HFFc6 (cell line): ENCODE measurements around the gene ORM1. TPM values are rescaled to one million over a fixed set of nuclear protein-coding genes. Genes with fewer than 3 reads are reported as not detected.

Experiments
- DNase-seq: peaks from one replicate; pipeline ENCODE4 v3.0.0-alpha.2; 2018
- H3K27ac Mint-ChIP-seq: 2 replicates; pipeline ENCODE4 v1.8.0; 2020; ENCODE audit warnings: mild to moderate bottlenecking, mixed read lengths
- H3K27me3 Mint-ChIP-seq: 2 replicates; pipeline ENCODE4 v1.8.0; 2021; ENCODE audit warnings: mild to moderate bottlenecking, moderate library complexity, mixed read lengths; ENCODE audit not compliant: insufficient read depth
- H3K36me3 Mint-ChIP-seq: 2 replicates; pipeline ENCODE4 v1.8.0; 2021; ENCODE audit warnings: low read depth, mixed read lengths
- H3K4me1 Mint-ChIP-seq: 2 replicates; pipeline ENCODE4 v1.8.0; 2020; ENCODE audit warnings: low read depth, mixed read lengths
- H3K4me3 Mint-ChIP-seq: 2 replicates; pipeline ENCODE4 v1.8.0; 2020; ENCODE audit warnings: mild to moderate bottlenecking, moderate library complexity, mixed read lengths
- H3K9me3 Mint-ChIP-seq: 2 replicates; pipeline ENCODE4 v1.8.0; 2020; ENCODE audit warnings: mild to moderate bottlenecking, mixed read lengths
- CTCF ChIP-seq: fragments of 200-600 bp; sonication (generic); IDR thresholded peaks from 2 replicates; pipeline ENCODE4 v1.5.0; 2021; ENCODE audit warnings: antibody characterized with exemption, mild to moderate bottlenecking
- total RNA-seq, 6 experiments: library from RNA; stranded (reverse); fragmentation: NEBNext Ultra II Directional; extraction: Animal tissue kit (Norgen Biotek cat#: 25700); gene quantifications; 2 replicates in 1 of 6; 3 replicates in 5 of 6; pipeline ENCODE4 v1.2.3, GENCODE V29; 2021

Gene ORM1
- total RNA-seq, 6 experiments from 2014 or later: not detected

DNA sequence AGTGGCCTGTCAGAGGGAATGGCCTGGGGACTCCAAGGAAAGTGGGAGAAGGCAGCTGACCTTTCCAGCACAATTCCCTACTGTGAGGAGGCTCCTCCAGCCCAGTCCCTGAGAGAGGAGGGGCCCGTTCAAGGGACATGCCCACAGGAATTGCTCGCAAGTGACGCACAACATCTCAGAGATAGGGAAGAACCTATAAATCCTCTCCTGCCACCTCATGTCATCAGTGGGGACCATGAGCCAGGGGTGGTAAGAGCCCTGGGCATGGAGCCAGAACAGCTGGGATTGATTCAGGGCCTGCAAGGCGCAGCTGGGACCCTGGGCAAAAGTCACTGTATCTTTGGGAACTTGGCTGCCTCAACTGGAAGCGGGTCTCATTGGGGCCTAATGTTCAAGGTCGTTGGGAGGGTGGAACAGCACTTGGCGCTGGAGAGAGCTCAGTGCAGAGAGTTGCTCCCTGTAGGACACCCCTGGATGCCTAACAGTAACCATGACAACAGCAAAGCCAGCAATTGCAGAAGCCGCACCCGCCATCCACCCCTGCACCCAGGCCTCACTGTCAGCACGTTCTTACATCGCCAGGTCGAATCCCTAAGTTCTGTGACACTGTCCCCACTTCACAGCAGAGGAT lies 41.3 kb upstream of the ORM1 start:
- Mint-ChIP-seq H3K27ac (peak overlapping the region; percentile 94), H3K9me3 (no peaks in the 10 kb centered on the region), H3K4me3 (peak overlapping the region; percentile 66), H3K36me3 (peaks cover 43% of the 10 kb centered on the region), H3K27me3 (peaks cover 10% of the 10 kb centered on the region), H3K4me1 (peaks cover 88% of the 10 kb centered on the region)
- DNase-seq: peak; percentile 72
- no peak for TF ChIP-seq CTCF

DNA sequence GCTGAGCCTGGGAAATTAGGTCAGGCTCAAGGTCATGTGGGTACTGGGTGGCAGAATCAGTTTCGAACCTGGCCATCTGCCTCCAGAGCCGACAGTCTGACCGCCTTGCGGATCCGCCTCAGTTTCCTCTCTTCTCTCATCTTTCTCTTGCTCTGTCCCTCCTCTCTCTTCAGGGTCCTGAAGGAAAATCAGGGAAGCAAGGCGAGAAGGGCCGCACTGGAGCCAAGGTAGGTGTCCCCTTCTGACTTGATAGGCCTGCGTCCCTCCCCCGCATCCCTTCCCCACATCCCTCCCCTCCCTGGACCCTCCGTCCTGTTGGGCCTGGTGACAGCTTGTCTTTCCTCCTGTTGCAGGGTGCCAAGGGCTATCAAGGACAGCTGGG lies 40.8 kb upstream of the ORM1 start:
- Mint-ChIP-seq H3K36me3 (peaks cover 39% of the 10 kb centered on the region), H3K9me3 (no peaks in the 10 kb centered on the region), H3K4me3 (no peak overlapping the region), H3K27ac (peak overlapping the region; percentile 94), H3K27me3 (peaks cover 10% of the 10 kb centered on the region), H3K4me1 (peaks cover 87% of the 10 kb centered on the region)
- TF ChIP-seq CTCF: no peak
- no peak for DNase-seq

GRCh38 chr9:114282507-114282906 lies 40.4 kb upstream of the ORM1 start:
- peak overlapping the region; percentile 94 for H3K27ac Mint-ChIP-seq
- DNase-seq: no peak
- no peak overlapping the region for H3K4me3 Mint-ChIP-seq
- TF ChIP-seq CTCF: no peak
- no peaks in the 10 kb centered on the region for H3K9me3 Mint-ChIP-seq
- peaks cover 10% of the 10 kb centered on the region for H3K27me3 Mint-ChIP-seq
- peaks cover 85% of the 10 kb centered on the region for H3K4me1 Mint-ChIP-seq
- H3K36me3 Mint-ChIP-seq: peaks cover 39% of the 10 kb centered on the region

DNA sequence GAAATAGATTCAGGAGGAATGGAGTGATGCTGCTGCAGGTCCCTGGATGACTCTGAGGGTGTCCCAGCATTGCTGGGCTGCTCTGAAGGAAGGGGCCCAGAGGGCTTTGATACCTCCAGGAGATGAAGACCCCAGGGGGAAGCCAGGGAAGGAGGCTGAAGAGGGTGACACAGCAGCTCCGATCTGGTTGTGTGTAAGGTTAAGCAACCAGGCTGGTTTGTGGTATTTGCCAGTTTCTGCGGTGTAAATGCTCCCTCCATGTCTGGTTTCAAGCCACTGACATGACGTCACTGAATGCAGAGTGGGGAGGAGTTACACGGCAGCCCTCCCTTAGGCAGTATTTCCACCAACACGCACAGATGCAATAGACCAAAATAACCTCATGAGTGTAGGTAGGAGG lies 40.0 kb upstream of the ORM1 start:
- H3K27me3 Mint-ChIP-seq: peaks cover 10% of the 10 kb centered on the region
- H3K9me3 Mint-ChIP-seq: no peaks in the 10 kb centered on the region
- H3K27ac Mint-ChIP-seq: peak overlapping the region; percentile 94

DNA sequence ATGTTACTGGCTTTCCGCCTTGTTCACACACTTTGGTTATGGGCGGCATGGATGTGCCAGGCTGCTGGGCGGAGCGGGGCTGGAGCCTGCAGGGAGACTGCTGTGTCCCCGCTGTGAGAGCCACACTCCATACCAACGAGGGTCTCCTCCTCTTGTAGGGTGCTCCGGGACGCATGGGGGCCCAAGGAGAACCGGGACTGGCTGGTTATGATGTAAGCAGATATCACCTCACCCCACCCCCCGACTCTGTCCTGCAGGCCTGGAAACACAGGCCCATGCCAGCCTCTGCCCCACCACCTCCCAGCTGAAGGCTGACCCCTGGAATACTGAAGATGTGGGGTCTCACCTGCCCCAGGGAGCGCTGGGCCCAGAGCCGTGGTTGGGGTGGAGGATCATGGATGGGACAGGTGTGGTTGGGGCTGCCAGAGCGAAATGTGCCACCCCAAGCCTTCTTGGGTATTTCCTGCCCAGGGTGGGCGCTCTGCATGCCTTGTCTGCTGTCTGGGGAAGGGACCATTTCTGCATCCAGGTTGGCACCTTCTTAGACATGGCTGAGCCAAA lies 39.3 kb upstream of the ORM1 start:
- DNase-seq: no peak
- no peak for TF ChIP-seq CTCF
- H3K9me3 Mint-ChIP-seq: no peaks in the 10 kb centered on the region
- peaks cover 10% of the 10 kb centered on the region for H3K27me3 Mint-ChIP-seq
- peak overlapping the region; percentile 45 for H3K27ac Mint-ChIP-seq
- peaks cover 35% of the 10 kb centered on the region for H3K36me3 Mint-ChIP-seq
- H3K4me3 Mint-ChIP-seq: no peak overlapping the region
- peaks cover 85% of the 10 kb centered on the region for H3K4me1 Mint-ChIP-seq

More for the DNA sequence above, 40.0 kb upstream of the ORM1 start:
- peak; percentile 93 for DNase-seq
- TF ChIP-seq CTCF: no peak
- Mint-ChIP-seq H3K36me3 (peaks cover 40% of the 10 kb centered on the region), H3K4me3 (no peak overlapping the region), H3K4me1 (peaks cover 85% of the 10 kb centered on the region)
